NCI-H146 treated with DMSO at 0.1 percent for 48 hours (cell line): ENCODE data around the gene SLC22A23.
A peak's percentile ranks its signal among the peaks of the same experiment; 100 is the strongest.

Source experiments
- DNase-seq: peaks from one replicate; lab custom pipeline; 2025; ENCODE audit not compliant: unreplicated experiment; lab: John Stamatoyannopoulos, UW

Gene SLC22A23

GRCh38 chr6:3336859-3337515 lies 119.9 kb downstream of the SLC22A23 start:
- no peak for DNase-seq

- DNase-seq, result no peak
Observed at GRCh38 chr6:3336066-3336786, 120.6 kb downstream of the SLC22A23 start.

- DNase-seq, result no peak
Observed at GRCh38 chr6:3335169-3335568, 121.7 kb downstream of the SLC22A23 start.

GRCh38 chr6:3334555-3334954 lies 122.3 kb downstream of the SLC22A23 start:
- DNase-seq, result peak; percentile 57

GRCh38 chr6:3333263-3333662 lies 123.6 kb downstream of the SLC22A23 start:
- no peak for DNase-seq

- DNase-seq, result no peak
Observed at GRCh38 chr6:3331971-3332370, 124.9 kb downstream of the SLC22A23 start.

GRCh38 chr6:3331494-3331893 lies 125.4 kb downstream of the SLC22A23 start:
- no peak for DNase-seq

GRCh38 chr6:3330199-3330598 lies 126.7 kb downstream of the SLC22A23 start:
- no peak for DNase-seq

- no peak for DNase-seq
Observed at GRCh38 chr6:3329393-3330051, 127.3 kb downstream of the SLC22A23 start.

- no peak for DNase-seq
Observed at GRCh38 chr6:3328796-3329195, 128.1 kb downstream of the SLC22A23 start.

GRCh38 chr6:3328145-3328544 lies 128.7 kb downstream of the SLC22A23 start:
- DNase-seq, result no peak

- DNase-seq, result no peak
Observed at GRCh38 chr6:3327403-3327802, 129.4 kb downstream of the SLC22A23 start.

GRCh38 chr6:3326981-3327380 lies 129.9 kb downstream of the SLC22A23 start:
- no peak for DNase-seq

- DNase-seq, result no peak
Observed at GRCh38 chr6:3326184-3326971, 130.5 kb downstream of the SLC22A23 start.

- DNase-seq, result no peak
Observed at GRCh38 chr6:3325210-3325609, 131.6 kb downstream of the SLC22A23 start.

GRCh38 chr6:3324262-3324942 lies 132.4 kb downstream of the SLC22A23 start:
- DNase-seq, result no peak

- no peak for DNase-seq
Observed at GRCh38 chr6:3323696-3324261, 133.1 kb downstream of the SLC22A23 start.

- DNase-seq, result no peak
Observed at GRCh38 chr6:3323148-3323547, 133.7 kb downstream of the SLC22A23 start.

- DNase-seq, result no peak
Observed at GRCh38 chr6:3322366-3322890, 134.4 kb downstream of the SLC22A23 start.

- no peak for DNase-seq
Observed at GRCh38 chr6:3321875-3322274, 135.0 kb downstream of the SLC22A23 start.
